ENCODE data around the gene CHD1L.

- TF ChIP-seq CTCF (IDR thresholded peaks at IDR 0.05) (no peak), ZFX (IDR thresholded peaks at IDR 0.05; ENCODE audit: borderline replicate concordance) (no peak)
Observed at GRCh38 chr1:147215540-147215916, 27.0 kb upstream of the CHD1L start.
